ENCODE measurements around the gene LCN2. TPM values are rescaled to one million over a fixed set of nuclear protein-coding genes. Genes with fewer than 3 reads are reported as not detected.
A peak's percentile ranks its signal among the peaks of the same experiment; 100 is the strongest.

The LCN2 gene
- total RNA-seq, 2 donors from 2014 or later, result 4.9 to 24.6 TPM

DNA sequence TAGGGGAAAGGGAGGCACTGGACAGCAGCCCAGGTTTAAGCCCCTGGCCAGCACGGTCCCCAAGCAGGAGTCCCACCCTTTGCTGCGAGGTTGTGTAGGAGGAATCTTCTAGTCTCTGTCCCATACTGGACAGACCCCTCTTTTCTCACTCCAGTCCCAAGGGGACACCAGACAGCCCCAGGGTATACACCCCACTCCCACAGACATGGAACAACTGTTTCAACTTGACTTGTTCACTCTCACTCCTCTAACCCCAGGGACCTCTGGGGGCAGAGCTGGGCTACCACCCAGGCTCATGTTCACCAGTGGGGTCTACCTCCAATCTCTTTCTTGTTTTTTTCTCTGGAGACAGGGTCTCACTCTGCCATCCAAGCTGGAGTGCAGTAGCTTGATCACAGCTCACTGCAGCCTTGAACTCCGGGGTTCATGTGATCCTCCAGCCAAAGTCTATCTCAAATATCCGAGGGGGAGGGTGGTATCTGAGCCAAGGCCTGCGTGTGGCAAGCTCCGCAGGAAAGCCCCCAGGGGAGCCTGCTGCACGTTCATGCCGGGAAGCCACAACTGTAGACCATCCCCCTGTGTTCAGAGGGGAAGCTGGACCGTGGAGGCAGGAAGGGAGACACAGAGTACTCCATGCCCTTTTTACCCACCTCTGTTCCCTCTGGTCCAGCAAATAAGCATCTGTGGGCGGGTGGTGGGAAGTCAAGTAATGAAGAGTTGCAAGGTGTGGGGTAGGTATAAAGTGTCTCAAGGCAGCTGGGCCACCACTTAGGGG lies 23.5 kb upstream of the LCN2 start:
- TF ChIP-seq POLR2A (IDR thresholded peaks at IDR 0.05), result no peak
- TF ChIP-seq, protein P1, sequence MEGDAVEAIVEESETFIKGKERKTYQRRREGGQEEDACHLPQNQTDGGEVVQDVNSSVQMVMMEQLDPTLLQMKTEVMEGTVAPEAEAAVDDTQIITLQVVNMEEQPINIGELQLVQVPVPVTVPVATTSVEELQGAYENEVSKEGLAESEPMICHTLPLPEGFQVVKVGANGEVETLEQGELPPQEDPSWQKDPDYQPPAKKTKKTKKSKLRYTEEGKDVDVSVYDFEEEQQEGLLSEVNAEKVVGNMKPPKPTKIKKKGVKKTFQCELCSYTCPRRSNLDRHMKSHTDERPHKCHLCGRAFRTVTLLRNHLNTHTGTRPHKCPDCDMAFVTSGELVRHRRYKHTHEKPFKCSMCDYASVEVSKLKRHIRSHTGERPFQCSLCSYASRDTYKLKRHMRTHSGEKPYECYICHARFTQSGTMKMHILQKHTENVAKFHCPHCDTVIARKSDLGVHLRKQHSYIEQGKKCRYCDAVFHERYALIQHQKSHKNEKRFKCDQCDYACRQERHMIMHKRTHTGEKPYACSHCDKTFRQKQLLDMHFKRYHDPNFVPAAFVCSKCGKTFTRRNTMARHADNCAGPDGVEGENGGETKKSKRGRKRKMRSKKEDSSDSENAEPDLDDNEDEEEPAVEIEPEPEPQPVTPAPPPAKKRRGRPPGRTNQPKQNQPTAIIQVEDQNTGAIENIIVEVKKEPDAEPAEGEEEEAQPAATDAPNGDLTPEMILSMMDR (IDR thresholded peaks at IDR 0.05), result no peak
- H3K4me3 ChIP-seq, result no peak overlapping the region
- peaks cover 4 to 9% of the 10 kb centered on the region in 2 donors for H3K36me3 ChIP-seq (replicated peaks in 1 of 2; ENCODE audit: insufficient read depth in 1 of 2, low read depth in 2 of 2)
- WGBS, 2 donors, result 56 to 64% methylated on average over 10 of the region's 10 CpGs
- ATAC-seq (no peak), DNase-seq (peak in 1 of 4 donors; percentile 11)
- H3K4me1 ChIP-seq, result peaks cover 32% of the 10 kb centered on the region
- intact Hi-C loops (cut with DNase I), result loop anchor here (10.0 kb wide), 1 partner anchor 181 kb away; no protein-coding TSS in a partner anchor
- H3K27me3 ChIP-seq, result no peaks in the 10 kb centered on the region
- H3K27ac ChIP-seq, result peak overlapping the region in 1 of 4 donors; percentile 8
- no peaks in the 10 kb centered on the region for H3K9me3 ChIP-seq

- Histone ChIP-seq H3K4me1 (peaks cover 32% of the 10 kb centered on the region), H3K4me3 (peak within 1 kb of the TSS; percentile 65 to 99), H3K36me3 (replicated peaks in 1 of 2; ENCODE audit: insufficient read depth in 1 of 2, low read depth in 2 of 2) (peaks cover 4% of the 10 kb centered on the region in 2 donors), H3K27ac (peak within 1 kb of the TSS; percentile 96 to 100 (median 98)), H3K27me3 (no peaks in the 10 kb centered on the region), H3K9me3 (no peaks in the 10 kb centered on the region)
- ATAC-seq, result peak; percentile 80
- TF ChIP-seq, protein P1 (IDR thresholded peaks at IDR 0.05), result peak in 2 of 7 experiments; percentile 3 to 13
- peak in 2 of 3 donors; percentile 30 to 51 for TF ChIP-seq POLR2A (IDR thresholded peaks at IDR 0.05)
- DNase-seq, result peak; percentile 78 to 83 (median 80)
- intact Hi-C loops (cut with DNase I), result loop anchor here (10.0 kb wide), 1 partner anchor 183 kb away; no protein-coding TSS in a partner anchor
- 0% methylated on average over 44 of the region's 56 CpGs; no CpG with 5 or more reads in 1 of the 2 donors for WGBS, 2 donors
Measured at GRCh38 chr9:128127568-128127989, 21.7 kb upstream of the LCN2 start, which contains the start of gene PTGES2. PTGES2 (minus strand) TSS chr9:128127729; CDS start chr9:128127717, 12 bp downstream.

- peak overlapping the region; percentile 96 to 100 (median 98) for H3K27ac ChIP-seq
- DNase-seq (peak; percentile 84 to 89 (median 85)), ATAC-seq (peak; percentile 89)
- H3K4me3 ChIP-seq, result peak overlapping the region; percentile 65 to 99
- peaks cover 32% of the 10 kb centered on the region for H3K4me1 ChIP-seq
- peak in 2 of 3 donors; percentile 60 to 68 for TF ChIP-seq POLR2A (IDR thresholded peaks at IDR 0.05)
- TF ChIP-seq, protein P1 (IDR thresholded peaks at IDR 0.05), result peak in 2 of 7 experiments; percentile 1 to 13
- H3K9me3 ChIP-seq, result no peaks in the 10 kb centered on the region
- no peaks in the 10 kb centered on the region for H3K27me3 ChIP-seq
- intact Hi-C loops (cut with DNase I), result loop anchor here (10.0 kb wide), 1 partner anchor 183 kb away; no protein-coding TSS in a partner anchor
- 0 to 1% methylated on average over 29 to 79 of the region's 82 CpGs for WGBS, 2 donors
- H3K36me3 ChIP-seq (replicated peaks in 1 of 2; ENCODE audit: insufficient read depth in 1 of 2, low read depth in 2 of 2), result peaks cover 4% of the 10 kb centered on the region in 2 donors
Measured at GRCh38 chr9:128127990-128128835, 21.0 kb upstream of the LCN2 start.

- no peak for DNase-seq
- no peak for TF ChIP-seq POLR2A (IDR thresholded peaks at IDR 0.05)
- TF ChIP-seq, protein P1 (IDR thresholded peaks at IDR 0.05), result no peak
Measured at GRCh38 chr9:128128836-128129590, 20.2 kb upstream of the LCN2 start.

More at GRCh38 chr9:128128836-128129590, 20.2 kb upstream of the LCN2 start:
- H3K4me3 ChIP-seq, result peak overlapping the region; percentile 65 to 99
- H3K9me3 ChIP-seq, result no peaks in the 10 kb centered on the region
- WGBS, 2 donors, result 52 to 73% methylated on average over 19 to 26 of the region's 29 CpGs
- no peak for ATAC-seq
- H3K27me3 ChIP-seq, result no peaks in the 10 kb centered on the region
- peaks cover 0 to 3% of the 10 kb centered on the region in 2 donors for H3K36me3 ChIP-seq (replicated peaks in 1 of 2; ENCODE audit: insufficient read depth in 1 of 2, low read depth in 2 of 2)
- intact Hi-C loops (cut with DNase I), result loop anchor here (10.0 kb wide), 1 partner anchor 184 kb away; no protein-coding TSS in a partner anchor
- H3K27ac ChIP-seq, result peak overlapping the region in 3 of 4 donors; percentile 98 to 100 (median 99)
- H3K4me1 ChIP-seq, result peaks cover 32% of the 10 kb centered on the region

Data from body of pancreas (tissue), 4 donors.